ENCODE measurements around the gene C1QA.

DNA sequence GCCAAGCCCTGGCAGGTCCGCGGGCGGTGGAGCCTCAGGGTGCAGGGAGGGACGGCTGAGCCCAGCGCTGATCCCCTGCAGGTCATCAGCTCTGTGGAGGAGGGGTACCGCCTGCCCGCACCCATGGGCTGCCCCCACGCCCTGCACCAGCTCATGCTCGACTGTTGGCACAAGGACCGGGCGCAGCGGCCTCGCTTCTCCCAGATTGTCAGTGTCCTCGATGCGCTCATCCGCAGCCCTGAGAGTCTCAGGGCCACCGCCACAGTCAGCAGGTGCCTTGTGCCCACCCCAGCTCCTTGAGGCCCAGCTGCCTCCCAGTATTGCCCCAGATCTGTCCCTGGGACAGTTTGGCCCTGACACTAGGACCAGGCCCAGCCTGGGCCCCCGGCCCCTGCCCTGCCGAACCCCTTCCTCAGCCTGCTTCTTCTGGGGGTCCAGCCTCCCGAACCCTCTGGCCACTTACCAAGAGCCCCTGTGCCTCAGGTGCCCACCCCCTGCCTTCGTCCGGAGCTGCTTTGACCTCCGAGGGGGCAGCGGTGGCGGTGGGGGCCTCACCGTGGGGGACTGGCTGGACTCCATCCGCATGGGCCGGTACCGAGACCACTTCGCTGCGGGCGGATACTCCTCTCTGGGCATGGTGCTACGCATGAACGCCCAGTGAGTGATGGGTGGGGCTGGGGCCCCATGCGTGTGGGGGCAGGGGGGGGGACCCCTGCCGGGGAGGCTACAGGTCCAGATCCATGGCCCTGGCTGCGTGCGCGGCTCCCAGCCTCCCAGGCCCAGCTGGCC lies 35.4 kb upstream of the C1QA start:
- TF ChIP-seq, protein P1, sequence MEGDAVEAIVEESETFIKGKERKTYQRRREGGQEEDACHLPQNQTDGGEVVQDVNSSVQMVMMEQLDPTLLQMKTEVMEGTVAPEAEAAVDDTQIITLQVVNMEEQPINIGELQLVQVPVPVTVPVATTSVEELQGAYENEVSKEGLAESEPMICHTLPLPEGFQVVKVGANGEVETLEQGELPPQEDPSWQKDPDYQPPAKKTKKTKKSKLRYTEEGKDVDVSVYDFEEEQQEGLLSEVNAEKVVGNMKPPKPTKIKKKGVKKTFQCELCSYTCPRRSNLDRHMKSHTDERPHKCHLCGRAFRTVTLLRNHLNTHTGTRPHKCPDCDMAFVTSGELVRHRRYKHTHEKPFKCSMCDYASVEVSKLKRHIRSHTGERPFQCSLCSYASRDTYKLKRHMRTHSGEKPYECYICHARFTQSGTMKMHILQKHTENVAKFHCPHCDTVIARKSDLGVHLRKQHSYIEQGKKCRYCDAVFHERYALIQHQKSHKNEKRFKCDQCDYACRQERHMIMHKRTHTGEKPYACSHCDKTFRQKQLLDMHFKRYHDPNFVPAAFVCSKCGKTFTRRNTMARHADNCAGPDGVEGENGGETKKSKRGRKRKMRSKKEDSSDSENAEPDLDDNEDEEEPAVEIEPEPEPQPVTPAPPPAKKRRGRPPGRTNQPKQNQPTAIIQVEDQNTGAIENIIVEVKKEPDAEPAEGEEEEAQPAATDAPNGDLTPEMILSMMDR (IDR thresholded peaks at IDR 0.05): no peak
- TF ChIP-seq POLR2A (IDR thresholded peaks at IDR 0.05): no peak
